ENCODE results near the gene CENPS.
"Not testable (repeated sequence)": the region's sequence is repeated elsewhere in the genome, so short reads cannot be mapped to it uniquely, and the experiment has no call there.

CENPS gene

GRCh38 chr1:10430216-10431069 lies at the start of gene CENPS:
TSS of gene CENPS (plus strand) at chr1:10430433. CDS start at chr1:10430518, 85 bp downstream.
- DNase-seq (ENCODE audit: low read depth in 2 of 2, low spot score in 1 of 2): peak; percentile 86

- DNase-seq (ENCODE audit: low read depth in 2 of 2, low spot score in 1 of 2): no peak
Observed at GRCh38 chr1:10380594-10381275, 49.5 kb upstream of the CENPS start.

- DNase-seq (ENCODE audit: low read depth in 2 of 2, low spot score in 1 of 2): no peak
Observed at GRCh38 chr1:10383630-10384029, 46.6 kb upstream of the CENPS start.

GRCh38 chr1:10384219-10384618 lies 46.0 kb upstream of the CENPS start:
- no peak for DNase-seq (ENCODE audit: low read depth in 2 of 2, low spot score in 1 of 2)

GRCh38 chr1:10386761-10387676 lies 43.2 kb upstream of the CENPS start:
- no peak for DNase-seq (ENCODE audit: low read depth in 2 of 2, low spot score in 1 of 2)

- no peak for DNase-seq (ENCODE audit: low read depth in 2 of 2, low spot score in 1 of 2)
Observed at GRCh38 chr1:10387677-10388386, 42.4 kb upstream of the CENPS start.

- DNase-seq (ENCODE audit: low read depth in 2 of 2, low spot score in 1 of 2): no peak
Observed at GRCh38 chr1:10388387-10388715, 41.9 kb upstream of the CENPS start.

- no peak for DNase-seq (ENCODE audit: low read depth in 2 of 2, low spot score in 1 of 2)
Observed at GRCh38 chr1:10389271-10389973, 40.8 kb upstream of the CENPS start.

- no peak for DNase-seq (ENCODE audit: low read depth in 2 of 2, low spot score in 1 of 2)
Observed at GRCh38 chr1:10396870-10397269, 33.4 kb upstream of the CENPS start.

- DNase-seq (ENCODE audit: low read depth in 2 of 2, low spot score in 1 of 2): no peak
Observed at GRCh38 chr1:10398278-10398733, 31.9 kb upstream of the CENPS start.

GRCh38 chr1:10398734-10399443 lies 31.3 kb upstream of the CENPS start, which contains the start of gene PGD:
TSS of gene PGD (plus strand) at chr1:10399064. CDS start at chr1:10399118, 54 bp downstream.
- peak; percentile 94 for DNase-seq (ENCODE audit: low read depth in 2 of 2, low spot score in 1 of 2)

GRCh38 chr1:10399444-10399941 lies 30.7 kb upstream of the CENPS start:
- no peak for DNase-seq (ENCODE audit: low read depth in 2 of 2, low spot score in 1 of 2)

GRCh38 chr1:10400013-10400412 lies 30.2 kb upstream of the CENPS start:
- DNase-seq (ENCODE audit: low read depth in 2 of 2, low spot score in 1 of 2): no peak

- DNase-seq (ENCODE audit: low read depth in 2 of 2, low spot score in 1 of 2): no peak
Observed at GRCh38 chr1:10401281-10401680, 29.0 kb upstream of the CENPS start.

- no peak for DNase-seq (ENCODE audit: low read depth in 2 of 2, low spot score in 1 of 2)
Observed at GRCh38 chr1:10402729-10403274, 27.4 kb upstream of the CENPS start.

- no peak for DNase-seq (ENCODE audit: low read depth in 2 of 2, low spot score in 1 of 2)
Observed at GRCh38 chr1:10407201-10407600, 23.0 kb upstream of the CENPS start.

GRCh38 chr1:10415211-10415930 lies 14.9 kb upstream of the CENPS start:
- no peak for DNase-seq (ENCODE audit: low read depth in 2 of 2, low spot score in 1 of 2)

- DNase-seq (ENCODE audit: low read depth in 2 of 2, low spot score in 1 of 2): not testable (repeated sequence)
Observed at GRCh38 chr1:10415967-10416366, 14.3 kb upstream of the CENPS start.
